HUES48 (cell line): Measurements from ENCODE around the gene GAB2.

Experiments
- H3K27ac ChIP-seq: one replicate; pipeline ENCODE4 v1.7.0; 2013; ENCODE audit warnings: low read depth, low read length, inconsistent platforms
- H3K27me3 ChIP-seq: 2 replicates; pipeline ENCODE4 v1.6.1; 2013; ENCODE audit warnings: mild to moderate bottlenecking, low read length; ENCODE audit not compliant: control insufficient read depth, insufficient read depth
- H3K36me3 ChIP-seq: 2 replicates; pipeline ENCODE4 v1.6.1; 2013; ENCODE audit warnings: low read length; ENCODE audit not compliant: control insufficient read depth, insufficient read depth
- H3K4me1 ChIP-seq: 2 replicates; pipeline ENCODE4 v1.6.1; 2013; ENCODE audit warnings: mild to moderate bottlenecking, low read length; ENCODE audit not compliant: control insufficient read depth, insufficient read depth
- H3K4me3 ChIP-seq: 2 replicates; pipeline ENCODE4 v1.5.1; 2013; ENCODE audit warnings: mild to moderate bottlenecking, low read depth, low read length
- H3K9ac ChIP-seq: 2 replicates; pipeline ENCODE4 v1.6.1; 2013; ENCODE audit warnings: mild to moderate bottlenecking, low read depth, low read length, moderate library complexity
- H3K9me3 ChIP-seq: 2 replicates; pipeline ENCODE4 v1.6.1; 2013; ENCODE audit warnings: low read length; ENCODE audit not compliant: control insufficient read depth, insufficient read depth

The GAB2 gene

DNA sequence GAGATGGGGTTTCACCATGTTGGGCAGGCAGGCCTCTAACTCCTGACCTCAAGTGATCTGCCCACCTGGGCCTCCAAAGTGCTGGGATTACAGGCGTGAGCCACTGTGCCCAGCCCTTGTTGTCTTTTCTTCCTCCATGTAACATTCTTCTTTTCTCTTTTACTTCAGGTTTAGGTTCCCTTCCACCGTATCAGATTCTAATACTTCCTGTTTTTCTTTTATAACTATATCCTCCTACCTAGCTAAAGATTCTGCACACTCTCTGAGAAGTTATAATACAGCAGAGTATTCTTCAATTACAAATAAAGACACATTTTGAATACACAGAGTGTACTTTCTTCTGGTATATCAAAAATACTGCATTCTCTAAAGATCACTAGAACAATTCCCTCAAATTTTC lies 33.2 kb upstream of the GAB2 start:
- H3K4me3 ChIP-seq: no peak overlapping the region
- no peaks in the 10 kb centered on the region for H3K4me1 ChIP-seq
- no peaks in the 10 kb centered on the region for H3K9me3 ChIP-seq
- peaks cover 3% of the 10 kb centered on the region; the same call in 1 of the 2 replicates for H3K36me3 ChIP-seq
- no peak overlapping the region for H3K27ac ChIP-seq
- no peak overlapping the region for H3K9ac ChIP-seq
- H3K27me3 ChIP-seq: no peaks in the 10 kb centered on the region

DNA sequence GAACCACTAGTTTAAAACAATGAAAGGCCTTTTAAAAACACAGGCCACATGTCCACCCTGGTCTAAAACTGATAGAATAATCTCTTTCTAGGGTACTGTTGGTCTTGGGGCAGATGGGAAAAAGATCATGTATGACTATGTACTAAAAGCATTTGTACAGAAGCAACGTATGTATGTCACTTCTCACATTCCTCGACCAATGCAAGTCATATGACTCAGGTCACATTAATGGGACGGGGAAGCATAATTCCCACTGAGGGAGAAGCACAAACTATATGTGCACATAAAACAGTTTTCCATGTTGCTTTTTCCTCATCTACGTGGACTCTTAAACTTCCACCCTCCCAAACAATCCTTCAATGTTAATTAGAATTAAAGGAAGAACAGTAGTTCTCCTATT lies 32.2 kb upstream of the GAB2 start:
- Histone ChIP-seq H3K36me3 (peaks cover 2% of the 10 kb centered on the region), H3K27ac (no peak overlapping the region)

DNA sequence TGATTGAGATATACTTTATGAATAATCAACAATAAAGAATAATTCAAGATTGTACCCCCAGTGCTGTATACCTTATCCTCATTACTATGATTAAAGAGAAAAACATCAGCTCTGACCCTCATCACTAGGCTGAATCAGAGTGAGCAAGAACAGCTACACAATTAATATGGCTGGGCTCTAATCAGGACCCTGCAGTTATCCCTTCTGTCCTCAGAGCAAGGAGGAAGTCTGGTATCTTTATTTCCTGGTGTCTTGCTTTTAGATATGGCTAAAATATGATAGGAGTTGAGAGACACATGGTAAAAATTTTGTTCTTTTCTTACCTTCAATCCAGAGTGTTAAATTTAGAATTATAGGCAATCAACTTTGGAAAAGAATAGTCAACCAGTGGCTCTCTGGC lies 28.6 kb upstream of the GAB2 start:
- no peaks in the 10 kb centered on the region for H3K27me3 ChIP-seq
- H3K9ac ChIP-seq: no peak overlapping the region
- H3K9me3 ChIP-seq: no peaks in the 10 kb centered on the region

More for the DNA sequence above, 32.2 kb upstream of the GAB2 start:
- Histone ChIP-seq H3K4me1 (no peaks in the 10 kb centered on the region), H3K9ac (no peak overlapping the region), H3K4me3 (no peak overlapping the region), H3K27me3 (no peaks in the 10 kb centered on the region), H3K9me3 (no peaks in the 10 kb centered on the region)

DNA sequence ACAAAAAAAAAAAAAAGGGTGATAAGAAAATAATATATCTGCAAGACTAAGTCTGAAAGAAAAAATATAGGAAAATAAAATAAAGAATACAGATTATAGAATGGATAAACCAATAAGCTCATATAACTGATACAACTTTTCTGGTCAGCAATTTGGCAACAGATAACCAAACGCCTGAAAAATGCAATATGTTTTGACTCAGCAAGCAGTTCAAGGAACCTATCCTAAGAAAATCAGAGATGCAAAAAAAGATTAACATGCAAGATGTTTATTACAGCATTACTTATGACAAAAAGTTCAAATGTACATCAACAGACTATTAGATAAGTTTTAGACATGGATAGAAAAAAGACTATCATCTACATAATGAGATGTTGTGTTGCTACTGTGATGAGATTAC lies 27.1 kb upstream of the GAB2 start:
- Histone ChIP-seq H3K36me3 (peaks cover 30% of the 10 kb centered on the region), H3K4me3 (no peak overlapping the region), H3K4me1 (no peaks in the 10 kb centered on the region), H3K9ac (no peak overlapping the region), H3K27ac (no peak overlapping the region), H3K9me3 (no peaks in the 10 kb centered on the region), H3K27me3 (no peaks in the 10 kb centered on the region)

More for the DNA sequence above, 28.6 kb upstream of the GAB2 start:
- H3K4me3 ChIP-seq: no peak overlapping the region
- H3K27ac ChIP-seq: no peak overlapping the region
- H3K36me3 ChIP-seq: peaks cover 24% of the 10 kb centered on the region
- no peaks in the 10 kb centered on the region for H3K4me1 ChIP-seq

DNA sequence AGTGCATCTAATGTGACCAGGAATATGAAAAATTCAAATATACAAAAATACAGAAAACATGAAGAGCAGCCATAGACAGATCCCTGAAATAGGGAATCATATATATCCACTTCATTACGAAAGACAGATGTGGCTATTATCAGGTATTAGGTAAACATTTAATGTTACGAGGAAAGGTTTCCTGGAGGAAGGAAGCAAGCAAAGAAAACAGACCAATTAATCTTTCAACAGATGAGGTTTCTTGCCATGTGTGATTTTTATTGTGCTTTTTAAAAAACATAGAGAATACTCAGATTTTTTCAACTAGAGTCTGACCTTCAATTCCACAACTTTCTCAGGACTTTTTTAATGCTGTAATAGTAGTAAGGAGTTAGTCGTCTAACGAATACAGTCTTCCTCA lies 24.3 kb upstream of the GAB2 start:
- H3K9ac ChIP-seq: no peak overlapping the region
- no peak overlapping the region for H3K27ac ChIP-seq

DNA sequence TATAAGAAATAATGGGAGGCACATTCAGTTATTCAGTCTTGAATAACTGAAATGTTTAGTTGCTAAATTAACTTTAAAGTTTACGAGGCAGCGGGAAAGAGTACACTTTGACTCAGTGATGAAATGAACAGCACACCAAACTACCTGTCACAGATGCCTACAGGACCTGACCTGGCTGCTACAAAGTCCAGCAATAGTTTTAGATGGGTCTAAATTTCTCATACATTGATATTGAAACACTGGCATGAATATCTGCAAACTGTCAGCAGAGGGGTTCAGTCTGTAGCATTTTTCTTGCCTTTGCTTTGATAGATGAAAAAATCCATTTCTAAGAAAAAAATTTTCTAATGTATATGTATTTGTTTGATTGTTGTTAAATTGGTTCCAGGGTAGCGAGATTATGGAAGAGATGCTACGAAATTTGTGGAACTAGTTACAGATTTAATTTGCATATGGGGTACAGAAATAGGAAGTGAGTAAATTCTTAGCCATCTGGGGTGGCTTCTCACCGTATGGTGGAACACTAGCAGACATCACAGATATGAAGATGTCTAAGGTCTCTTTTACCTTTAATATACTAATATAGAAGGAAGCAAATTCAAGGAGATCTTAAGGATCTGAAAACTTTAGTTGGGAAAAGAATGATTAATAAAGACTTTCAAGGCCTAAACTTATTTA lies 20.8 kb upstream of the GAB2 start:
- H3K4me1 ChIP-seq: no peaks in the 10 kb centered on the region
- no peak overlapping the region for H3K27ac ChIP-seq
- H3K9me3 ChIP-seq: no peaks in the 10 kb centered on the region
- H3K27me3 ChIP-seq: no peaks in the 10 kb centered on the region
- H3K9ac ChIP-seq: no peak overlapping the region
- H3K4me3 ChIP-seq: no peak overlapping the region
- H3K36me3 ChIP-seq: peaks cover 33% of the 10 kb centered on the region

More for the DNA sequence above, 24.3 kb upstream of the GAB2 start:
- Histone ChIP-seq H3K27me3 (no peaks in the 10 kb centered on the region), H3K36me3 (peaks cover 31% of the 10 kb centered on the region), H3K4me1 (no peaks in the 10 kb centered on the region), H3K4me3 (no peak overlapping the region), H3K9me3 (no peaks in the 10 kb centered on the region)

DNA sequence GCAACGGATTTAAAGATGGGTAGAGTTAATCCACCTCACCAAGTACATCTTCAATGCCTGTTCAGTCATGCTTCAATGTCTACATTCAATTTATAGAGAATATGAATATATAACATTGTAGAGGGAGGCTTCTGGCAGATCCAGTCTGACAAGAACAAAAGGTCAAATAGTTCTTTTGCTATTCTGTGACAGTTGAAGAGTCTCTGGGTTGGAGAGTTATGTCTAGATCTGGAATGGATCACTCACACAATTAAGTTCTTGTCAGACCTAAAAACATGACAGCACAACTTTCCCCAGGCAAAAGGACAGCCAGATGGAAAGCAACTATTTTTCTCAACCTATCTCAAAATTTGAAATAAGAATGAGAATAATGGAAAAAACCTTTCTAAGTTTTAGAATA lies 15.3 kb upstream of the GAB2 start:
- Histone ChIP-seq H3K4me1 (0 out of 2 replicates have a peak, but pooled peaks cover 5% of the 10 kb centered on the region), H3K36me3 (peaks cover 8% of the 10 kb centered on the region; the same call in 1 of the 2 replicates), H3K9ac (no peak overlapping the region), H3K27ac (no peak overlapping the region), H3K27me3 (no peaks in the 10 kb centered on the region), H3K9me3 (no peaks in the 10 kb centered on the region), H3K4me3 (no peak overlapping the region)

DNA sequence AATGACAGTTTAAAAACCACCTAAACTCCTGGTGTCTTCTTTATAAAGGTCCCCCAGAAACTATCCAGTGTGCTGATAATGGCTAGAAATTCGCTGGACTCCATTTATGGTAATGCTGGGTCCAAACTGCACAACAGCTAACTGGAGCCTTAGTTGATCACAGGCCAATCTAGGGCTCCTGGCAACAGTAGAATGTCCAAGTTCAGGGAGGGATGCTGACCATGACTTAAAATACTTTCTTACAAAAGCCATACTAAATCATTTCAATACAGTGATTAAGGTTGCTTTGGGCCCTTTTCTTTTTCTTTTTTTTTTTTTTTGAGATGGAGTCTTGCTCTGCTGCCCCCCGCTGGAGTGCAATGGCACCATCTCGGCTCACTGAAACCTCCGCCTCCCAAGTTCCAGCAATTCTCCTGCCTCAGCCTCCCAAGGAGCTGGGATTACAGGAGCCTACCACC lies 14.5 kb upstream of the GAB2 start:
- H3K4me3 ChIP-seq: no peak overlapping the region
- peaks cover 8% of the 10 kb centered on the region; the same call in 1 of the 2 replicates for H3K36me3 ChIP-seq
- no peak overlapping the region for H3K9ac ChIP-seq
- no peaks in the 10 kb centered on the region for H3K9me3 ChIP-seq
- H3K27me3 ChIP-seq: no peaks in the 10 kb centered on the region
- H3K27ac ChIP-seq: no peak overlapping the region
- H3K4me1 ChIP-seq: 0 out of 2 replicates have a peak, but pooled peaks cover 5% of the 10 kb centered on the region

DNA sequence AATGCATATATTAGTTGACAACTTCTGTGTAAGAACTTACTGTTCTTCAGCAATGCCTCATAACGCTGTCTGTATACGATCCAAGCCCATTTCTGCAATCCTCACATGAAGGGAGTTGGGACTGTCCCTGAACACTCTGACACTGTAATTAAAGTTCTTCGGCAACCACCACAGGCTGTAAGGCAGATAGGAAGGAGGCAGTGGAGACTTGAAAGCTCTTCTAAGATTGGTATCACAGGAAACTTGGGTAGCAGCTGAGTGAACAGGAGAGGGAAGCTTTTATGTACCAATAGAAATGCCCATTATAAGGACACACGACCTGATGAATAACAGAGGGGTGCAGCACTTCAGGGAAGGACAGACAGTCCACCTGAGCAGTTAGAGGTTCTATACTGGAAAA lies 12.0 kb upstream of the GAB2 start:
- H3K27ac ChIP-seq: no peak overlapping the region
- H3K9ac ChIP-seq: no peak overlapping the region
- H3K4me3 ChIP-seq: no peak overlapping the region

DNA sequence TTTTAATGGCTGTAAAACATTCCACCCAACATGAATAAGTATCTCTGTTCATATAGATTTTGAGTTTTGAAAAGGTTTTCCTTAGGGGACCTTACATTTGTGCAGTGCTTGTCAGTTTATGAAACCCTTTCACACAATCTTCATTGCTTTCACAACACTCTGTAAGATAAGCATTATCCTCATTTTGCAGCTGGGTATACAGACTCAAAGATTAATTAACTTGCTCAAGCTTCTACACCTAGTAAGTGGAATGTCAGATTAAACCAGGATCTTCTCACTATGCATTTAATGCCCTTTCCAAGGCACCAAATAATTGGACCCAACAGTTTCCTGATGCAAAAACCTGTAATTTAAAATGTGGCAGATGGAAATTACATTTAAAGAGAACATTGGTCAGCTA lies 11.6 kb upstream of the GAB2 start:
- no peak overlapping the region for H3K9ac ChIP-seq
- peaks cover 18% of the 10 kb centered on the region for H3K4me1 ChIP-seq
- H3K27ac ChIP-seq: no peak overlapping the region

More for the DNA sequence above, 12.0 kb upstream of the GAB2 start:
- no peaks in the 10 kb centered on the region for H3K36me3 ChIP-seq
- no peaks in the 10 kb centered on the region for H3K27me3 ChIP-seq
- H3K4me1 ChIP-seq: peaks cover 15% of the 10 kb centered on the region
- H3K9me3 ChIP-seq: no peaks in the 10 kb centered on the region

DNA sequence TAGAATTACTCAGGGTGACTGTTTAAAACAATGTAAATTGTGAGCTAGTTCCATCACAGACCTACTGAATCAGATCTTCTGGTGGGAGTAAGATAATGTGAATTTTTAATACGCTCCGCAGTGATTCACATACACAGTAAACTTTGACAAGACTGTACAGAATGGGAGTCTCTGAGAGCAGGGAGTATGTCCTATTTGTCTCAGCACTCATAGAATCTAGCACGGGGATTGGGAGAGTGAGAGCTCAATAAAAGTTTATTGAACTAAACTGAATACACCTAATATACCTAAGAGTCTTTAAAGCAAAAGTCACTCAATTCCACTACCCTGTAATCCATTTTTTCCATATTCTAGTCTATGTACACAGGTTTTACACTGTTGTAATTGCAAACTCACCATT lies 11.2 kb upstream of the GAB2 start:
- Histone ChIP-seq H3K36me3 (no peaks in the 10 kb centered on the region), H3K4me1 (peaks cover 18% of the 10 kb centered on the region), H3K27me3 (no peaks in the 10 kb centered on the region), H3K27ac (no peak overlapping the region), H3K9ac (no peak overlapping the region), H3K4me3 (no peak overlapping the region), H3K9me3 (no peaks in the 10 kb centered on the region)

More for the DNA sequence above, 11.6 kb upstream of the GAB2 start:
- Histone ChIP-seq H3K36me3 (no peaks in the 10 kb centered on the region), H3K4me3 (no peak overlapping the region), H3K9me3 (no peaks in the 10 kb centered on the region), H3K27me3 (no peaks in the 10 kb centered on the region)
